ENCODE measurements around the gene NUP205. TPM values are rescaled to one million over a fixed set of nuclear protein-coding genes. Genes with fewer than 3 reads are reported as not detected.

The NUP205 gene
- total RNA-seq, 2 experiments from 2014 or later = 140 to 145 TPM

DNA sequence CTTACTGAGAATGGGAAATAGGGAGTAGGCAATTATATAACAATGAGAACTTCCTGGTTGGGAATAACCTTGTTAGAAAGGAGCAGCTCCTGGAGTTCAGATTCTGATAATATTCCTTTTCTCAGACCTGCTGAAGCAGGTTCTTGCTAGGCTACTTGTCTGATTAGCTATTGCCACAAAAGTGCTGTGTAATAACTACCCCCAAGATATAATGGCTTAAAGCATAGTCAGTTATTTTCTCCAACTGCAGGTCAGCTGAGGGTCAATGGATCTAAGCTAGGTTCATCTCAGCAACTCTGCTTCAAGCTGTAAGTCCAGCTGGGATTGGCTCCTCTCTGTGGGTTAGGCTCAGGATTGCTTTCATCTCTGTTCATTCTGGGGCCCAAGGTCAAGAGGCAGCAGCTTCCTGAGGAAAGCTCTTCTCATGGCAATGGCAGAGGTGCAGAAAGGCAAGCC, 38.5 kb upstream of the NUP205 start:
- H3K27ac Mint-ChIP-seq = no peak overlapping the region
- POLR2A ChIA-PET = interaction anchor here (0.6 kb wide), 2 partner anchors 118 to 873 kb away, joined by 3 to 4 read pairs; partner anchors contain the start of gene BPGM
- DNase-seq (no peak), ATAC-seq (no peak)
- CTCF ChIA-PET = no interaction called here
- no peaks in the 10 kb centered on the region for H3K36me3 Mint-ChIP-seq (ENCODE audit: low read depth)
- no peaks in the 10 kb centered on the region for H3K27me3 Mint-ChIP-seq
- TF ChIP-seq, protein P1, sequence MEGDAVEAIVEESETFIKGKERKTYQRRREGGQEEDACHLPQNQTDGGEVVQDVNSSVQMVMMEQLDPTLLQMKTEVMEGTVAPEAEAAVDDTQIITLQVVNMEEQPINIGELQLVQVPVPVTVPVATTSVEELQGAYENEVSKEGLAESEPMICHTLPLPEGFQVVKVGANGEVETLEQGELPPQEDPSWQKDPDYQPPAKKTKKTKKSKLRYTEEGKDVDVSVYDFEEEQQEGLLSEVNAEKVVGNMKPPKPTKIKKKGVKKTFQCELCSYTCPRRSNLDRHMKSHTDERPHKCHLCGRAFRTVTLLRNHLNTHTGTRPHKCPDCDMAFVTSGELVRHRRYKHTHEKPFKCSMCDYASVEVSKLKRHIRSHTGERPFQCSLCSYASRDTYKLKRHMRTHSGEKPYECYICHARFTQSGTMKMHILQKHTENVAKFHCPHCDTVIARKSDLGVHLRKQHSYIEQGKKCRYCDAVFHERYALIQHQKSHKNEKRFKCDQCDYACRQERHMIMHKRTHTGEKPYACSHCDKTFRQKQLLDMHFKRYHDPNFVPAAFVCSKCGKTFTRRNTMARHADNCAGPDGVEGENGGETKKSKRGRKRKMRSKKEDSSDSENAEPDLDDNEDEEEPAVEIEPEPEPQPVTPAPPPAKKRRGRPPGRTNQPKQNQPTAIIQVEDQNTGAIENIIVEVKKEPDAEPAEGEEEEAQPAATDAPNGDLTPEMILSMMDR (IDR thresholded peaks at IDR 0.05) = no peak
- intact Hi-C loops (cut with micrococcal nuclease) = loop anchor here (10.0 kb wide), 1 partner anchor 126 kb away; no protein-coding TSS in a partner anchor
- H3K9me3 Mint-ChIP-seq = no peaks in the 10 kb centered on the region
- no peak overlapping the region for H3K4me3 Mint-ChIP-seq
- no peaks in the 10 kb centered on the region for H3K4me1 Mint-ChIP-seq (ENCODE audit: low read depth)

DNA sequence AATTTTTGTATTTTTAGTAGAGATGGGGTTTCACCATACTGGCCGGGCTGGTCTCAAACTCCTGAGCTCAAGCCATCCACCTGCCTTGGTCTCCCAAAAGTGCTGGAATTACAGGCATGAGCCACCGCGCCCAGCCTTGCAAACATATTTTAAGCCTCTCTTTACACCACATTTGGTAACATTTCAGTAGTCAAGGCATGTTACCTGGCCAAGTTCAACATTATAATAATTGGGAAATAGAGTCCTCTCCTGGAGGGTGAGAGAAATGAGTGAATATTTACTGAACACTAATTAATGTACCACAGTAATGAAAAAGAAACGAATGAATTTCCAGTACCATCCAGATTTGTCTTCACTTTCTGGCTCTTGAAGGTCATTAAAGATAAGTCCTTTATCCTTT, 37.8 kb upstream of the NUP205 start:
- H3K9me3 Mint-ChIP-seq = no peaks in the 10 kb centered on the region
- no peaks in the 10 kb centered on the region for H3K4me1 Mint-ChIP-seq (ENCODE audit: low read depth)
- CTCF ChIA-PET = no interaction called here
- H3K4me3 Mint-ChIP-seq = no peak overlapping the region
- ATAC-seq (no peak), DNase-seq (no peak)
- no peaks in the 10 kb centered on the region for H3K36me3 Mint-ChIP-seq (ENCODE audit: low read depth)
- intact Hi-C loops (cut with micrococcal nuclease) = loop anchor here (10.0 kb wide), 1 partner anchor 125 kb away; no protein-coding TSS in a partner anchor
- POLR2A ChIA-PET = no interaction called here
- TF ChIP-seq, protein P1 (IDR thresholded peaks at IDR 0.05) = no peak
- no peak overlapping the region for H3K27ac Mint-ChIP-seq
- H3K27me3 Mint-ChIP-seq = no peaks in the 10 kb centered on the region

DNA sequence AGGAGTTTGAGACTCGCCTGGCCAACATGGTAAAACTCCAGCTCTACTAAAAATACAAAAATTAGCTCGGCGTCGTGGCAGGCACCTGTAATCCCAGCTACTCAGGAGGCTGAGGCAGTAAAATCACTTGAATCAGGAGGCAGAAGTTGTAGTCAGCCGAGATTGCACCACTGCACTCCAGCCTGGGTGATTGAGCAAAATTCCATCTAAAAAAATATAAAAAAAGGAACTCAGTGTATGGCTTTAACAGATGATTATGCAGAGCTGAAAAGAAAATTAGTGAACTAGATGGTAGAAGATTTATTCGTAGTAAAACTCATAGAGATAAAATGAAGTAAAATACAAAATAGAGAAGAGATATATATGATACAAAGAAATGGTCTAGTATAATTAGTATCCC, 35.2 kb upstream of the NUP205 start:
- ATAC-seq = no peak
- CTCF ChIA-PET = interaction anchor here (1.3 to 1.4 kb wide), 2 partner anchors 123 to 248 kb away, joined by 3 to 5 read pairs; no protein-coding TSS in a partner anchor

DNA sequence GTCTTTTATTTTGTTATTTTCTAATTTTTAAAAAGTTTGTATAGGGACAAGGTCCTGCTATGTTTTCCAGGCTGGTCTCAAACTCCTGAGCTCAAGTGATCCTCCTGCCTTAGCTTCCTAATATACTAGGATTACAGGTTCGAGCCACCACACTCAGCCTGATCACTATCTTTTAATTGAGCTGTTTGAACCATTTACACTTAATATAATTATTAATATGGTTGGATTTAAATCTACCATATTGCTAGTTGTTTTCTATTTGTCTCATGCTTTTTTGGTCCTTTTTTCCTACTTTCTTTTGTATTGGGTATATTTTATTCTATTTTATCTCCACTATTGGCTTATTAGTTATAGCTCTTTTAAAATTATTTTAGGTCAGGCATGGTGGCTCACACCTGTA, 34.6 kb upstream of the NUP205 start:
- CTCF ChIA-PET = interaction anchor here (1.3 to 1.4 kb wide), 2 partner anchors 123 to 249 kb away, joined by 3 to 5 read pairs; no protein-coding TSS in a partner anchor

More for the DNA sequence above, 35.2 kb upstream of the NUP205 start:
- Mint-ChIP-seq H3K27me3 (peaks cover 1% of the 10 kb centered on the region), H3K4me3 (no peak overlapping the region), H3K9me3 (no peaks in the 10 kb centered on the region), H3K27ac (no peak overlapping the region), H3K36me3 (ENCODE audit: low read depth) (no peaks in the 10 kb centered on the region), H3K4me1 (ENCODE audit: low read depth) (no peaks in the 10 kb centered on the region)
- POLR2A ChIA-PET = interaction anchor here (0.7 kb wide), 1 partner anchor 617 kb away, joined by 3 read pairs; no protein-coding TSS in a partner anchor
- intact Hi-C loops (cut with micrococcal nuclease) = no loop called here
- TF ChIP-seq, protein P1 (IDR thresholded peaks at IDR 0.05) = no peak
- DNase-seq = no peak

DNA sequence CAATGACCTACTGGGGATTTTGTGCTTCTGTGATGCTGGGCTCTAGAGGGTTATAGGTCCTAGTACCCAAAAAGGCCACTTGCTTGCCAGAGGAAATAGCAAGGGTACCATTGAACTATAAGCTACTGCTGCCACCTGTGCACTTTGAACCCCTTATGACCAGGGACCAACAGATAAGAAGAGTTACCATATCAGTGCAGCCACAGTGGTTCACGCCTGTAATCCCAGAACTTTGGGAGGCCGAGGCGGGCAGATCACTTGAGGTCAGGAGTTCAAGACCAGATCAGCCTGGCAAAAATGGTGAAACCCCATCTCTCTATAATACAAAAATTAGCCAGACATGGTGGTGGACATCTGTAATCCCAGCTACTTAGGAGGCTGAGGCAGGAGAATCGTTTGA, 32.3 kb upstream of the NUP205 start:
- POLR2A ChIA-PET = no interaction called here
- Mint-ChIP-seq H3K4me1 (ENCODE audit: low read depth) (no peaks in the 10 kb centered on the region), H3K36me3 (ENCODE audit: low read depth) (no peaks in the 10 kb centered on the region), H3K4me3 (no peak overlapping the region), H3K9me3 (no peaks in the 10 kb centered on the region), H3K27ac (no peak overlapping the region), H3K27me3 (peaks cover 1% of the 10 kb centered on the region)
- no peak for DNase-seq
- no peak for ATAC-seq
- TF ChIP-seq, protein P1 (IDR thresholded peaks at IDR 0.05) = no peak
- intact Hi-C loops (cut with micrococcal nuclease) = no loop called here
- CTCF ChIA-PET = no interaction called here

More for the DNA sequence above, 34.6 kb upstream of the NUP205 start:
- H3K9me3 Mint-ChIP-seq = no peaks in the 10 kb centered on the region
- TF ChIP-seq, protein P1 (IDR thresholded peaks at IDR 0.05) = no peak
- H3K36me3 Mint-ChIP-seq (ENCODE audit: low read depth) = no peaks in the 10 kb centered on the region
- intact Hi-C loops (cut with micrococcal nuclease) = no loop called here
- POLR2A ChIA-PET = interaction anchor here (0.6 to 0.7 kb wide), 2 partner anchors 208 to 617 kb away, joined by 3 to 4 read pairs; no protein-coding TSS in a partner anchor
- H3K27me3 Mint-ChIP-seq = peaks cover 1% of the 10 kb centered on the region
- no peak for ATAC-seq
- no peak overlapping the region for H3K4me3 Mint-ChIP-seq
- no peak for DNase-seq
- H3K27ac Mint-ChIP-seq = no peak overlapping the region
- H3K4me1 Mint-ChIP-seq (ENCODE audit: low read depth) = no peaks in the 10 kb centered on the region
